MM.1S (cell line): ENCODE results near the gene TARS1.
"Not testable (repeated sequence)": the region's sequence is repeated elsewhere in the genome, so short reads cannot be mapped to it uniquely, and the experiment has no call there.

ENCODE experiments used
- CTCF ChIP-seq: fragments of 300-600 bp; sonication (generic); IDR thresholded peaks from 2 replicates; pipeline ENCODE4 v1.5.1; 2016; ENCODE audit warnings: antibody characterized with exemption, low read length, mixed read lengths
- EZH2phosphoT487 ChIP-seq: fragments of 300-600 bp; sonication (generic); IDR thresholded peaks from 2 replicates; pipeline ENCODE4 v1.6.1; 2018; ENCODE audit warnings: antibody characterized with exemption, low read length

- TF ChIP-seq EZH2phosphoT487, CTCF: not testable (repeated sequence)
Observed at GRCh38 chr5:33515366-33515765, 74.6 kb downstream of the TARS1 start.
